PC-3 (cell line): Measurements from ENCODE around the gene GIN1. TPM values are rescaled to one million over a fixed set of nuclear protein-coding genes. Genes with fewer than 3 reads are reported as not detected.
"Not testable (repeated sequence)": the region's sequence is repeated elsewhere in the genome, so short reads cannot be mapped to it uniquely, and the experiment has no call there.

Source experiments
- ATAC-seq: fragments of 200-7000 bp; cut with Tn5 transposase; 2 replicates; pipeline ENCODE4 v1.9.1; 2020; ENCODE audit warnings: mild to moderate bottlenecking, moderate library complexity
- BruUV-seq: library from RNA; stranded (reverse); fragments of 400-500 nt; replicated peaks from 2 replicates; lab custom pipeline; 2021; lab: Mats Ljungman, UMichigan
- CTCF ChIA-PET: fragments of 300-600 bp; sonication (Branson Sonifier 250); formaldehyde crosslinking; loops from one replicate; lab custom pipeline; 2022; ENCODE audit warnings: antibody characterized with exemption; lab: Charles Lee
- POLR2A ChIA-PET: fragments of 300-600 bp; sonication (Branson Sonifier 250); formaldehyde crosslinking; loops from one replicate; lab custom pipeline; 2022; ENCODE audit warnings: antibody characterized with exemption; ENCODE audit not compliant: unreplicated experiment; lab: Charles Lee
- DNase-seq: peaks from one replicate; pipeline ENCODE4 v3.0.0-alpha.2; 2015
- H2AFZ ChIP-seq: fragments of 300-600 bp; sonication (generic); 2 replicates; pipeline ENCODE4 v1.6.0; 2016; ENCODE audit warnings: antibody characterized with exemption, low read length
- H3F3A ChIP-seq: fragments of 300-600 bp; sonication (generic); one replicate; pipeline ENCODE4 v1.6.0; 2017; ENCODE audit warnings: antibody characterized with exemption, low read length, control low read depth, mild to moderate bottlenecking; ENCODE audit not compliant: unreplicated experiment
- H3K27ac ChIP-seq: fragments of 300-600 bp; sonication (generic); 2 replicates; pipeline ENCODE4 v1.5.1; 2016; ENCODE audit warnings: mild to moderate bottlenecking, low read length
- H3K27me3 ChIP-seq: fragments of 300-600 bp; sonication (generic); 2 replicates; pipeline ENCODE4 v1.6.1; 2016; ENCODE audit warnings: low read length, mixed read lengths
- H3K36me3 ChIP-seq: fragments of 300-600 bp; sonication (generic); 2 replicates; pipeline ENCODE4 v1.6.1; 2016; ENCODE audit warnings: low read depth, mixed run types, low read length, mixed read lengths
- H3K4me1 ChIP-seq: fragments of 300-600 bp; sonication (generic); 2 replicates; pipeline ENCODE4 v1.5.1; 2016; ENCODE audit warnings: low read length; ENCODE audit not compliant: insufficient read depth
- H3K4me2 ChIP-seq: fragments of 300-600 bp; sonication (generic); 2 replicates; pipeline ENCODE4 v1.6.0; 2016; ENCODE audit warnings: low read length
- H3K4me3 ChIP-seq: fragments of 300-600 bp; sonication (generic); 2 replicates; pipeline ENCODE4 v1.5.1; 2016; ENCODE audit warnings: mild to moderate bottlenecking, low read length, mixed read lengths
- H3K79me2 ChIP-seq: fragments of 300-600 bp; sonication (generic); 2 replicates; pipeline ENCODE4 v1.6.1; 2017; ENCODE audit warnings: low read length, mixed read lengths
- H3K9ac ChIP-seq: fragments of 300-600 bp; sonication (generic); 2 replicates; pipeline ENCODE4 v1.6.0; 2016; ENCODE audit warnings: mild to moderate bottlenecking, low read length
- H3K9me2 ChIP-seq: fragments of 300-600 bp; sonication (generic); replicated peaks from 2 replicates; pipeline ENCODE4 v1.6.1; 2016; ENCODE audit warnings: mixed run types, low read length, mixed read lengths
- H3K9me3 ChIP-seq: fragments of 300-600 bp; sonication (generic); 2 replicates; pipeline ENCODE4 v1.6.1; 2016; ENCODE audit warnings: low read length, mixed read lengths
- H4K20me1 ChIP-seq: fragments of 300-600 bp; sonication (generic); 2 replicates; pipeline ENCODE4 v1.6.1; 2016; ENCODE audit warnings: low read length, mixed read lengths
- CTCF ChIP-seq: fragments of 300-600 bp; sonication (generic); conservative IDR thresholded peaks from 2 replicates; pipeline ENCODE4 v1.5.1; 2017; ENCODE audit warnings: antibody characterized with exemption, low read depth, mild to moderate bottlenecking, low read length
- EZH2 ChIP-seq: fragments of 300-600 bp; sonication (generic); IDR thresholded peaks from one replicate; pipeline ENCODE4 v1.6.1; 2017; ENCODE audit warnings: antibody characterized with exemption, mild to moderate bottlenecking, low read length; ENCODE audit not compliant: unreplicated experiment
- EZH2phosphoT487 ChIP-seq: fragments of 300-600 bp; sonication (generic); IDR thresholded peaks from 2 replicates; pipeline ENCODE4 v1.6.1; 2018; ENCODE audit warnings: mild to moderate bottlenecking, antibody characterized with exemption, low read length, borderline replicate concordance
- intact Hi-C: fragments of 100-400 bp; cut with micrococcal nuclease; formaldehyde crosslinking; loops from 2 replicates; pipeline ENCODE4 v1.9.0; 2023
- total RNA-seq: library from RNA; depleted of rRNA; stranded (reverse); fragments of >200 nt; gene quantifications from 2 replicates; pipeline ENCODE4 v1.2.3, GENCODE V29; 2014

GIN1 gene
- total RNA-seq, 1 experiment from 2014 or later, result 6.2 TPM

GRCh38 chr5:103086547-103086946 is 33.4 kb downstream of the GIN1 start:
- H3K9ac ChIP-seq, result no peak overlapping the region
- TF ChIP-seq EZH2 (no peak), CTCF (no peak), EZH2phosphoT487 (no peak)
- H3K4me2 ChIP-seq, result no peak overlapping the region
- H3K79me2 ChIP-seq, result no peaks in the 10 kb centered on the region
- no peak overlapping the region for H2AFZ ChIP-seq
- POLR2A ChIA-PET, result no interaction called here
- H3F3A ChIP-seq, result no peaks in the 10 kb centered on the region
- no peaks in the 10 kb centered on the region for H3K27me3 ChIP-seq
- intact Hi-C loops, result no loop called here
- ATAC-seq, result no peak
- H3K4me3 ChIP-seq, result no peak overlapping the region
- no peaks in the 10 kb centered on the region for H4K20me1 ChIP-seq
- H3K4me1 ChIP-seq, result no peaks in the 10 kb centered on the region
- no peaks in the 10 kb centered on the region for H3K9me3 ChIP-seq
- no peak for DNase-seq
- H3K36me3 ChIP-seq, result peaks cover 10% of the 10 kb centered on the region
- H3K27ac ChIP-seq, result no peak overlapping the region
- BruUV-seq, result no TSS peak
- no peaks in the 10 kb centered on the region for H3K9me2 ChIP-seq
- CTCF ChIA-PET, result no interaction called here

DNA sequence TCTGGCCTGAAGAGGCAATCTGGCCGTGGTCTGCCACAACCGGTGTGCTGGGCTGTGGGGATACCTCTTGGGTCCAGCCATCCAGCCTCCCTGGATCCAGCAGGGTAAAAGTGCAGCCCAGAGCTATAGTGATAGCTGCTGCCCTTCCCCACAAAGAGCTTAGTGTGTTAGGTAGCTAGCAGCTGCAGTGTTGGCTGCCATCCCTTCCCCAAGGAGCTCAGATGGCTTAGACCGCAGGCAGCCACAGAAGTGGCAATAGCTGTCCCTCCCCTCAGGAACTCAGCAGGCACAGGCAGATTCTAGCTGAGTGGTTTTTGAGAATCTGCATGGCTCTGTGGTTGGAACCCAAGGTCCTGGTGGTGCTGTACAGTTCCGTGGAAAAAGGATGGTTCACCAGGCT is 40.1 kb downstream of the GIN1 start:
- Histone ChIP-seq H3F3A (no peaks in the 10 kb centered on the region), H4K20me1 (no peaks in the 10 kb centered on the region), H3K9me3 (0 out of 2 replicates have a peak, but pooled peaks cover 4% of the 10 kb centered on the region), H3K27me3 (no peaks in the 10 kb centered on the region), H3K4me2 (no peak overlapping the region), H3K4me3 (no peak overlapping the region), H3K9ac (no peak overlapping the region), H3K27ac (no peak overlapping the region), H3K4me1 (no peaks in the 10 kb centered on the region), H3K9me2 (no peaks in the 10 kb centered on the region), H3K79me2 (no peaks in the 10 kb centered on the region), H3K36me3 (peaks cover 9% of the 10 kb centered on the region), H2AFZ (no peak overlapping the region)
- ChIA-PET CTCF (no interaction called here), POLR2A (no interaction called here)
- DNase-seq (no peak), ATAC-seq (no peak)
- intact Hi-C loops, result no loop called here
- no TSS peak for BruUV-seq
- no peak for TF ChIP-seq EZH2phosphoT487
- no peak for TF ChIP-seq CTCF
- TF ChIP-seq EZH2, result no peak

GRCh38 chr5:103075442-103075841 is 44.5 kb downstream of the GIN1 start:
- Histone ChIP-seq H3K36me3 (no peaks in the 10 kb centered on the region), H3K4me1 (no peaks in the 10 kb centered on the region), H3K9me3 (0 out of 2 replicates have a peak, but pooled peaks cover 4% of the 10 kb centered on the region), H3K27ac (no peak overlapping the region), H3K27me3 (no peaks in the 10 kb centered on the region), H2AFZ (no peak overlapping the region), H3K4me2 (no peak overlapping the region), H3K79me2 (no peaks in the 10 kb centered on the region), H3K9me2 (no peaks in the 10 kb centered on the region), H3K9ac (no peak overlapping the region), H3K4me3 (no peak overlapping the region), H4K20me1 (no peaks in the 10 kb centered on the region), H3F3A (no peaks in the 10 kb centered on the region)
- CTCF ChIA-PET, result no interaction called here
- TF ChIP-seq EZH2, result no peak
- no peak for TF ChIP-seq EZH2phosphoT487
- no peak for TF ChIP-seq CTCF
- POLR2A ChIA-PET, result no interaction called here
- DNase-seq, result no peak
- ATAC-seq, result no peak
- no TSS peak for BruUV-seq
- intact Hi-C loops, result no loop called here

GRCh38 chr5:103073500-103073899 is 46.4 kb downstream of the GIN1 start:
- intact Hi-C loops, H3K4me2 ChIP-seq, CTCF ChIA-PET, H3K9me3 ChIP-seq, H3K9ac ChIP-seq, H3K4me3 ChIP-seq, H3K27me3 ChIP-seq, BruUV-seq, H3K9me2 ChIP-seq, H2AFZ ChIP-seq, H3K79me2 ChIP-seq, ATAC-seq, H3K27ac ChIP-seq, POLR2A ChIA-PET, H4K20me1 ChIP-seq, H3F3A ChIP-seq, H3K36me3 ChIP-seq, H3K4me1 ChIP-seq, DNase-seq: not testable (repeated sequence)
